WTC11 (cell line): Measurements from ENCODE around the gene ERC1. TPM values are rescaled to one million over a fixed set of nuclear protein-coding genes. Genes with fewer than 3 reads are reported as not detected.

Experiments used
- ATAC-seq: fragments of 200-7000 bp; cut with Tn5 transposase; 2 replicates; pipeline ENCODE4 v1.10.0; 2021; ENCODE audit warnings: mild to moderate bottlenecking, moderate library complexity
- CTCF ChIA-PET: fragments of 300-600 bp; sonication (Branson Sonifier 250); formaldehyde crosslinking; loops from one replicate; lab custom pipeline; 2021; ENCODE audit warnings: antibody characterized with exemption; lab: Charles Lee
- POLR2A ChIA-PET: fragments of 350-600 bp; sonication (Branson Sonifier 250); formaldehyde crosslinking; loops from one replicate; lab custom pipeline; 2021; ENCODE audit warnings: antibody characterized with exemption; lab: Charles Lee
- DNase-seq: peaks from one replicate; pipeline ENCODE4 v3.0.0; 2021; ENCODE audit warnings: low spot score
- H3K27ac Mint-ChIP-seq: 2 replicates; pipeline ENCODE4 v1.8.0; 2021; ENCODE audit warnings: mixed read lengths
- H3K27me3 Mint-ChIP-seq: 2 replicates; pipeline ENCODE4 v1.8.0; 2021; ENCODE audit warnings: low read depth, mild to moderate bottlenecking, moderate library complexity, mixed read lengths
- H3K36me3 Mint-ChIP-seq: 2 replicates; pipeline ENCODE4 v1.8.0; 2021; ENCODE audit warnings: mixed read lengths
- H3K4me1 Mint-ChIP-seq: 2 replicates; pipeline ENCODE4 v1.8.0; 2022; ENCODE audit warnings: mixed read lengths
- H3K4me3 Mint-ChIP-seq: 2 replicates; pipeline ENCODE4 v1.8.0; 2021; ENCODE audit warnings: mild to moderate bottlenecking, moderate library complexity, mixed read lengths
- H3K9me3 Mint-ChIP-seq: 2 replicates; pipeline ENCODE4 v1.8.0; 2021; ENCODE audit warnings: mixed read lengths
- ARID4B ChIP-seq: sonication (generic); formaldehyde crosslinking; IDR thresholded peaks from 2 replicates; pipeline ENCODE4 v1.8.0; 2023; ENCODE audit warnings: missing genetic modification reagents, mild to moderate bottlenecking, borderline replicate concordance
- CREM ChIP-seq: sonication (generic); formaldehyde crosslinking; IDR thresholded peaks from 2 replicates; pipeline ENCODE4 v1.8.1; 2022; ENCODE audit warnings: mild to moderate bottlenecking, missing genetic modification reagents, moderate library complexity
- ESRRA ChIP-seq: sonication (generic); formaldehyde crosslinking; IDR thresholded peaks from 2 replicates; pipeline ENCODE4 v1.8.1; 2022; ENCODE audit warnings: mild to moderate bottlenecking, missing genetic modification reagents, borderline replicate concordance
- JUN ChIP-seq: sonication (generic); formaldehyde crosslinking; IDR thresholded peaks from 2 replicates; pipeline ENCODE4 v1.8.0; 2023; ENCODE audit warnings: mild to moderate bottlenecking, missing genetic modification reagents
- KAT7 ChIP-seq: sonication (generic); formaldehyde crosslinking; IDR thresholded peaks from 2 replicates; pipeline ENCODE4 v1.8.1; 2023; ENCODE audit warnings: missing genetic modification reagents, mild to moderate bottlenecking, borderline replicate concordance
- NFATC4 ChIP-seq: fragments of 250-450 bp; sonication (Bioruptor Pico); IDR thresholded peaks from 2 replicates; pipeline ENCODE4 v1.9.0; 2021; ENCODE audit warnings: mild to moderate bottlenecking
- NR2C2 ChIP-seq: sonication (generic); formaldehyde crosslinking; IDR thresholded peaks from 2 replicates; pipeline ENCODE4 v1.8.0; 2022; ENCODE audit warnings: mild to moderate bottlenecking, missing genetic modification reagents
- SOX15 ChIP-seq: fragments of 250-450 bp; sonication (Bioruptor Pico); IDR thresholded peaks from 2 replicates; pipeline ENCODE4 v1.9.0; 2021; ENCODE audit warnings: mild to moderate bottlenecking
- TEAD1 ChIP-seq: sonication (generic); formaldehyde crosslinking; IDR thresholded peaks from 2 replicates; pipeline ENCODE4 v1.8.0; 2022; ENCODE audit warnings: mild to moderate bottlenecking, missing genetic modification reagents
- TP53 ChIP-seq: sonication (generic); formaldehyde crosslinking; IDR thresholded peaks from 2 replicates; pipeline ENCODE4 v1.8.1; 2023; ENCODE audit warnings: mild to moderate bottlenecking, missing genetic modification reagents
- ZBTB21 ChIP-seq: sonication (generic); formaldehyde crosslinking; IDR thresholded peaks from 2 replicates; pipeline ENCODE4 v1.8.1; 2023; ENCODE audit warnings: mild to moderate bottlenecking, missing genetic modification reagents, borderline replicate concordance
- ZNF121 ChIP-seq: sonication (generic); formaldehyde crosslinking; IDR thresholded peaks from 2 replicates; pipeline ENCODE4 v1.8.0; 2023; ENCODE audit warnings: missing genetic modification reagents
- ZNF263 ChIP-seq: sonication (generic); formaldehyde crosslinking; IDR thresholded peaks from 2 replicates; pipeline ENCODE4 v1.8.1; 2022; ENCODE audit warnings: low read depth, mild to moderate bottlenecking, moderate library complexity, missing genetic modification reagents
- total RNA-seq: library from RNA; stranded (reverse); gene quantifications from 3 replicates; pipeline ENCODE4 v1.2.3, GENCODE V29; 2021
- TF ChIP-seq, protein P1 (sequence below): sonication (generic); formaldehyde crosslinking; IDR thresholded peaks from 2 replicates; pipeline ENCODE4 v1.8.0; 2023; ENCODE audit warnings: missing genetic modification reagents
- TF ChIP-seq, protein P2 (sequence below): sonication (generic); formaldehyde crosslinking; conservative IDR thresholded peaks from 2 replicates; pipeline ENCODE4 v1.8.1; 2022; ENCODE audit warnings: mild to moderate bottlenecking, missing genetic modification reagents
- TF ChIP-seq, protein P3 (sequence below): fragments of 250-450 bp; sonication (Bioruptor Pico); IDR thresholded peaks from 2 replicates; pipeline ENCODE4 v1.9.0; 2021; ENCODE audit warnings: mild to moderate bottlenecking, borderline replicate concordance
- TF ChIP-seq, protein P4 (sequence below): fragments of 250-450 bp; sonication (Bioruptor Pico); conservative IDR thresholded peaks from 2 replicates; pipeline ENCODE4 v1.9.0; 2021; ENCODE audit warnings: mild to moderate bottlenecking
- TF ChIP-seq, protein P5 (sequence below): sonication (generic); formaldehyde crosslinking; IDR thresholded peaks from 2 replicates; pipeline ENCODE4 v1.8.0; 2022; ENCODE audit warnings: mild to moderate bottlenecking, missing genetic modification reagents

Gene ERC1
- total RNA-seq, 1 experiment from 2014 or later = 47.5 TPM

DNA sequence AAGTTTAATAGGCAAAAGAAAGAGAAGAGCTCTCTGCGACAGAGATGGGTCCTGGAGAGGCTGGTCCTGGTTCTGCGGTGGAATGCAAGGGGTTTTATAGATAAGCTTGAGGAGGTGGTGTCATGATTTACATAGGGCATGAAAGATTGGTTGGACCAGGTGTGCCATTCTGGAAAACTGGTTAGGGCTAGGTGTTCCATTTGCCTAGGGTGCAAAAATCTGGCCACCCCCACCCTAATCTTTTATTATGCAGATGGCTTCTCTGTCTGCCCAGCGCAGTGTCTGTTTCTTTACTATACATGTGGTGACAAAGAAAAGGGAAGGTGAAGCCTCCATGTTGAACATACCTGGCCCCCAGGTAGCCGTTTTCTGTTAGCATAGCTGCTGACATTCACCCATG, 65.4 kb downstream of the ERC1 start:
- H3K4me3 Mint-ChIP-seq = peak overlapping the region; percentile 20
- ATAC-seq = peak; percentile 76

DNA sequence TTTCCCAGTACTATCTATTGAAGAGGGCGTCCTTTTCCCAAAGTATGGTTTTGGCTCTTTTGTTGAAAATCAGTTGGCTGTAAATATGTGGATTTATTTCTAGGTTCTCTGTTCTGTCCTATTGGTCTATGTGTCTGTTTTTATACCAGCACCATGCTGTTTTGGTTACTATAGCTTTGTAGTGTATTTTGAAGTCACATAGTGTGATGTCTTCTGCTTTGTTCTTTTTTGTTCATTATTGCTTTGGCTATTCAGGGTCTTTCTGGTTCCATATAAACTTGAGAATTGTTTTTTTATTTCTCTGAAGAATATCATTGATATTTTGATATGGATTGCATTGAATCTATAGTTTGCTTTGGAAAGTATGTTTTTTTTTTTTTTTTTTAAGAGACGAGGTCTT, 67.4 kb downstream of the ERC1 start:
- POLR2A ChIA-PET = no interaction called here
- Mint-ChIP-seq H3K4me3 (no peak overlapping the region), H3K4me1 (peaks cover 38% of the 10 kb centered on the region), H3K36me3 (peaks cover 38% of the 10 kb centered on the region), H3K9me3 (peaks cover 37% of the 10 kb centered on the region), H3K27me3 (no peaks in the 10 kb centered on the region), H3K27ac (no peak overlapping the region)
- CTCF ChIA-PET = interaction anchor here (0.6 kb wide), 1 partner anchor 743 kb away, joined by 3 read pairs; no protein-coding TSS in a partner anchor
- ATAC-seq (no peak), DNase-seq (no peak)
- no peak for TF ChIP-seq SOX15 (CRISPR knock-in tag)
- TF ChIP-seq, protein P1, sequence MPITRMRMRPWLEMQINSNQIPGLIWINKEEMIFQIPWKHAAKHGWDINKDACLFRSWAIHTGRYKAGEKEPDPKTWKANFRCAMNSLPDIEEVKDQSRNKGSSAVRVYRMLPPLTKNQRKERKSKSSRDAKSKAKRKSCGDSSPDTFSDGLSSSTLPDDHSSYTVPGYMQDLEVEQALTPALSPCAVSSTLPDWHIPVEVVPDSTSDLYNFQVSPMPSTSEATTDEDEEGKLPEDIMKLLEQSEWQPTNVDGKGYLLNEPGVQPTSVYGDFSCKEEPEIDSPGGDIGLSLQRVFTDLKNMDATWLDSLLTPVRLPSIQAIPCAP (CRISPR knock-in tag) = no peak
- TF ChIP-seq ESRRA = no peak
- no peak for TF ChIP-seq JUN (CRISPR knock-in tag)
- no peak for TF ChIP-seq ARID4B
- TF ChIP-seq CREM (CRISPR knock-in tag) = no peak
- TF ChIP-seq, protein P2, sequence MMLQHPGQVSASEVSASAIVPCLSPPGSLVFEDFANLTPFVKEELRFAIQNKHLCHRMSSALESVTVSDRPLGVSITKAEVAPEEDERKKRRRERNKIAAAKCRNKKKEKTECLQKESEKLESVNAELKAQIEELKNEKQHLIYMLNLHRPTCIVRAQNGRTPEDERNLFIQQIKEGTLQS = no peak
- no peak for TF ChIP-seq KAT7
- TF ChIP-seq ZNF121 (CRISPR knock-in tag) = no peak
- no peak for TF ChIP-seq ZNF263 (CRISPR knock-in tag)

More for the DNA sequence above, 65.4 kb downstream of the ERC1 start:
- TF ChIP-seq ZBTB21 (CRISPR knock-in tag) (no peak), TEAD1 (CRISPR knock-in tag) (peak; percentile 30; the same call in 1 of the 2 replicates), TP53 (CRISPR knock-in tag) (no peak), NR2C2 (CRISPR knock-in tag) (no peak), NFATC4 (CRISPR knock-in tag) (no peak)
- TF ChIP-seq, protein P3, sequence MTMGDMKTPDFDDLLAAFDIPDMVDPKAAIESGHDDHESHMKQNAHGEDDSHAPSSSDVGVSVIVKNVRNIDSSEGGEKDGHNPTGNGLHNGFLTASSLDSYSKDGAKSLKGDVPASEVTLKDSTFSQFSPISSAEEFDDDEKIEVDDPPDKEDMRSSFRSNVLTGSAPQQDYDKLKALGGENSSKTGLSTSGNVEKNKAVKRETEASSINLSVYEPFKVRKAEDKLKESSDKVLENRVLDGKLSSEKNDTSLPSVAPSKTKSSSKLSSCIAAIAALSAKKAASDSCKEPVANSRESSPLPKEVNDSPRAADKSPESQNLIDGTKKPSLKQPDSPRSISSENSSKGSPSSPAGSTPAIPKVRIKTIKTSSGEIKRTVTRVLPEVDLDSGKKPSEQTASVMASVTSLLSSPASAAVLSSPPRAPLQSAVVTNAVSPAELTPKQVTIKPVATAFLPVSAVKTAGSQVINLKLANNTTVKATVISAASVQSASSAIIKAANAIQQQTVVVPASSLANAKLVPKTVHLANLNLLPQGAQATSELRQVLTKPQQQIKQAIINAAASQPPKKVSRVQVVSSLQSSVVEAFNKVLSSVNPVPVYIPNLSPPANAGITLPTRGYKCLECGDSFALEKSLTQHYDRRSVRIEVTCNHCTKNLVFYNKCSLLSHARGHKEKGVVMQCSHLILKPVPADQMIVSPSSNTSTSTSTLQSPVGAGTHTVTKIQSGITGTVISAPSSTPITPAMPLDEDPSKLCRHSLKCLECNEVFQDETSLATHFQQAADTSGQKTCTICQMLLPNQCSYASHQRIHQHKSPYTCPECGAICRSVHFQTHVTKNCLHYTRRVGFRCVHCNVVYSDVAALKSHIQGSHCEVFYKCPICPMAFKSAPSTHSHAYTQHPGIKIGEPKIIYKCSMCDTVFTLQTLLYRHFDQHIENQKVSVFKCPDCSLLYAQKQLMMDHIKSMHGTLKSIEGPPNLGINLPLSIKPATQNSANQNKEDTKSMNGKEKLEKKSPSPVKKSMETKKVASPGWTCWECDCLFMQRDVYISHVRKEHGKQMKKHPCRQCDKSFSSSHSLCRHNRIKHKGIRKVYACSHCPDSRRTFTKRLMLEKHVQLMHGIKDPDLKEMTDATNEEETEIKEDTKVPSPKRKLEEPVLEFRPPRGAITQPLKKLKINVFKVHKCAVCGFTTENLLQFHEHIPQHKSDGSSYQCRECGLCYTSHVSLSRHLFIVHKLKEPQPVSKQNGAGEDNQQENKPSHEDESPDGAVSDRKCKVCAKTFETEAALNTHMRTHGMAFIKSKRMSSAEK (CRISPR knock-in tag) = no peak
- TF ChIP-seq, protein P4, sequence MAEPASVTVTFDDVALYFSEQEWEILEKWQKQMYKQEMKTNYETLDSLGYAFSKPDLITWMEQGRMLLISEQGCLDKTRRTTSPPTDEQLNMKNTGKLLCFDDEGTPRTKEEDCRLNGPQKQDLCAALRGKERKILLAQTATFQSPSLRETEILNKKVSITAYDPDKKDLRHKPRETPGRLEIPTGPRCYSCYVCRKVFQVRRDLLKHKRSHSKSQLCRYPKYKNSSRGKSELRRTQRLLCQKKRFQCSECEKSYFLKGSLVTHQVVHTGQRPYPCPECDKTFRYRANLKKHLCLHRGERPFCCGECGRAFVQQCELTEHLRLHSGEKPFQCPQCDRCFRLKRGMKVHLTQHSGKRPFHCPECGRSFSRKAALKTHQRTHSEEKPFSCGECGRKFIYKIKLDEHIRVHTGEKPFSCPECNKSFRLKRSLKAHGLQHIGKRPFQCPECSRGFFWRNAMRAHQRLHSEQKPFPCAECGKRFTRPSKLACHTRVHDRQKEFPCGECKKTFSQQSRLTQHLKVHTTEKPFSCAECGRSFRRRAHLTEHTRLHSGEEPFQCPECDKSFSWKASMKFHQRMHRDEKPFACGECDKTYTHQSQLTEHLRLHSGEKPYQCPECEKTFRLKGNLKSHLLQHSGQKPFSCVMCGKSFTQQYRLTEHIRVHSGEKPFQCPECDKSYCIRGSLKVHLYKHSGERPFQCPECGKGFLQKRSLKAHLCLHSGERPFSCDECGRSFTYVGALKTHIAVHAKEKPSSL (CRISPR knock-in tag) = no peak
- TF ChIP-seq, protein P5, sequence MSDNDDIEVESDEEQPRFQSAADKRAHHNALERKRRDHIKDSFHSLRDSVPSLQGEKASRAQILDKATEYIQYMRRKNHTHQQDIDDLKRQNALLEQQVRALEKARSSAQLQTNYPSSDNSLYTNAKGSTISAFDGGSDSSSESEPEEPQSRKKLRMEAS (CRISPR knock-in tag) = no peak
- TF ChIP-seq, all 79 proteins: peak for 1
- H3K9me3 Mint-ChIP-seq = peaks cover 27% of the 10 kb centered on the region
- peaks cover 26% of the 10 kb centered on the region for H3K36me3 Mint-ChIP-seq
- peak overlapping the region; percentile 89 for H3K27ac Mint-ChIP-seq
- ChIA-PET POLR2A (no interaction called here), CTCF (interaction anchor here (1.1 to 3.2 kb wide), 4 partner anchors 36 to 486 kb away, joined by 3 to 16 read pairs (median 4); partner anchors contain the start of gene RAD52)
- H3K27me3 Mint-ChIP-seq = no peaks in the 10 kb centered on the region
- peak; percentile 43 for DNase-seq
- peaks cover 48% of the 10 kb centered on the region for H3K4me1 Mint-ChIP-seq
